ENCODE results near the gene FLCN.
"Not testable (repeated sequence)": the region's sequence is repeated elsewhere in the genome, so short reads cannot be mapped to it uniquely, and the experiment has no call there.

The FLCN gene

DNA sequence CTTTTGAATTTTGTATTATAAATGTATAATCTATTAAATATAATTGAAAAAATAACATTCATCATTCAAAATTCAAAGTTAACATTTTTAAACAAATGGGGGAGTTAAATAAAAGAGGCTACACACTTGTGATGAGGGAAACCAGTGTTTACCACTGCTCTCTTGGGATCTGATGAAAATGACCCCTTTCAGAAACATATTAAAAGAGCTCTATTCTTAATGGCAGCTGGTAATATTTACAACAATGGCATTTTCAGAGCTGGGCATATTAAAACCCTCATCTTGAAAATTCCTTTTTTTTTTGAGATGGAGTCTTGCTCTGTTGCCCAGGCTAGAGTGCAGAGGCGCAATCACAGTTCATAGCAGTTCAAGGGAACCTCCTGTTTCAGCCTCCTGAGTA lies 19.3 kb upstream of the FLCN start:
- Histone ChIP-seq H3K4me1 (ENCODE audit: control insufficient read depth, low read depth, low read length) (no peaks in the 10 kb centered on the region), H3K27ac (ENCODE audit: low read length) (no peak overlapping the region), H3K9ac (ENCODE audit: low read length) (no peak overlapping the region), H3K9me3 (ENCODE audit: control insufficient read depth, low read depth, low read length) (no peaks in the 10 kb centered on the region), H3K27me3 (ENCODE audit: control insufficient read depth, insufficient read depth, low read length) (no peaks in the 10 kb centered on the region), H3K4me3 (ENCODE audit: low read length) (no peak overlapping the region), H3K36me3 (ENCODE audit: control insufficient read depth, low read depth, low read length) (peaks cover 80% of the 10 kb centered on the region)

DNA sequence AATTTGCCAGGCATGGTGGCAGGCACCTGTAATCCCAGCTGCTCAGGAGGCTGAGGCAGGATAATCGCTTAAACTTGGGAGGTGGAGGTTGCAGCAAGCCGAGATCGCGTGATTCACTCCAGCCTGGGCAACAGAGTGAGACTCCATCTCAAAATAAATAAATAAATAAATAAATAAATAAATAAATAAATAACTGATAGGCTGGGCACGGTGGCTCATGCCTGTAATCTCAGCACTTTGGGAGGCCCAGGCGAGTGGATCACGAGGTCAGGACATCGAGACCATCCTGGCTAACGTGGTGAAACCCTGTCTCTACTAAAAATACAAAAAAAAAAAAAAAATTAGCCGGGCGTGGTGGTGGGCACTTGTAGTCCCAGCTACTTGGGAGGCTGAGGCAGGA lies 18.7 kb upstream of the FLCN start:
- H3K27ac ChIP-seq (ENCODE audit: low read length); H3K9ac ChIP-seq (ENCODE audit: low read length); H3K4me3 ChIP-seq (ENCODE audit: low read length); H3K9me3 ChIP-seq (ENCODE audit: control insufficient read depth, low read depth, low read length); H3K27me3 ChIP-seq (ENCODE audit: control insufficient read depth, insufficient read depth, low read length); H3K4me1 ChIP-seq (ENCODE audit: control insufficient read depth, low read depth, low read length): not testable (repeated sequence)
- H3K36me3 ChIP-seq (ENCODE audit: control insufficient read depth, low read depth, low read length): peaks cover 75% of the 10 kb centered on the region

- H3K27me3 ChIP-seq (ENCODE audit: control insufficient read depth, insufficient read depth, low read length): no peaks in the 10 kb centered on the region
- H3K9me3 ChIP-seq (ENCODE audit: control insufficient read depth, low read depth, low read length): no peaks in the 10 kb centered on the region
- no peak overlapping the region for H3K4me3 ChIP-seq (ENCODE audit: low read length)
- peaks cover 62% of the 10 kb centered on the region for H3K36me3 ChIP-seq (ENCODE audit: control insufficient read depth, low read depth, low read length)
- no peak overlapping the region for H3K9ac ChIP-seq (ENCODE audit: low read length)
- H3K27ac ChIP-seq (ENCODE audit: low read length): no peak overlapping the region
- no peaks in the 10 kb centered on the region for H3K4me1 ChIP-seq (ENCODE audit: control insufficient read depth, low read depth, low read length)
Measured at GRCh38 chr17:17254036-17254435, 17.1 kb upstream of the FLCN start.

DNA sequence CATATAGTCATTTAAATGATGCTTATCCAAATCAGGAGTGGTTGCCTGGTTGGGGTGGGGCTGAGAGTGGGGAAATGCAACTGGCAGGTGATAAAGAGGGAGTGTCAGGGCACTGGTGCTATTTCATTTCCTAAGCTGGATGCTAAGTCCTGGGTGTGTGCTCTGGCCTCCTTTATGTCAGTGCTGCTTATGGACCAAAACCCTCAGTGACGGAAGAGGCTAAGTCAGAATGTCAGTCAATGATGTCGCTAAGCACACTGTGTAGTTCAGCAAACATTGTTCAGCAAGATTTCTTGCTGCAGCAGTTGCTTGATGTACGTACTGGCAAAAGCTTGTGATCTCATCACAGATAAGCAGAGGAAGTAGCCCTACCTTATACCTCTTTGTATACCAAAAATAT lies 16.4 kb upstream of the FLCN start:
- no peak overlapping the region for H3K27ac ChIP-seq (ENCODE audit: low read length)
- H3K4me3 ChIP-seq (ENCODE audit: low read length): no peak overlapping the region
- H3K27me3 ChIP-seq (ENCODE audit: control insufficient read depth, insufficient read depth, low read length): no peaks in the 10 kb centered on the region
- H3K36me3 ChIP-seq (ENCODE audit: control insufficient read depth, low read depth, low read length): peaks cover 62% of the 10 kb centered on the region
- no peak overlapping the region for H3K9ac ChIP-seq (ENCODE audit: low read length)
- no peaks in the 10 kb centered on the region for H3K9me3 ChIP-seq (ENCODE audit: control insufficient read depth, low read depth, low read length)
- H3K4me1 ChIP-seq (ENCODE audit: control insufficient read depth, low read depth, low read length): no peaks in the 10 kb centered on the region

GRCh38 chr17:17252149-17252661 lies 15.2 kb upstream of the FLCN start:
- Histone ChIP-seq H3K27me3 (ENCODE audit: control insufficient read depth, insufficient read depth, low read length) (no peaks in the 10 kb centered on the region), H3K4me1 (ENCODE audit: control insufficient read depth, low read depth, low read length) (no peaks in the 10 kb centered on the region), H3K27ac (ENCODE audit: low read length) (no peak overlapping the region), H3K9me3 (ENCODE audit: control insufficient read depth, low read depth, low read length) (no peaks in the 10 kb centered on the region), H3K4me3 (ENCODE audit: low read length) (no peak overlapping the region), H3K36me3 (ENCODE audit: control insufficient read depth, low read depth, low read length) (peaks cover 66% of the 10 kb centered on the region), H3K9ac (ENCODE audit: low read length) (no peak overlapping the region)

- Histone ChIP-seq H3K27me3 (ENCODE audit: control insufficient read depth, insufficient read depth, low read length) (no peaks in the 10 kb centered on the region), H3K4me3 (ENCODE audit: low read length) (no peak overlapping the region), H3K4me1 (ENCODE audit: control insufficient read depth, low read depth, low read length) (no peaks in the 10 kb centered on the region), H3K9ac (ENCODE audit: low read length) (no peak overlapping the region), H3K27ac (ENCODE audit: low read length) (no peak overlapping the region), H3K9me3 (ENCODE audit: control insufficient read depth, low read depth, low read length) (no peaks in the 10 kb centered on the region), H3K36me3 (ENCODE audit: control insufficient read depth, low read depth, low read length) (peaks cover 42% of the 10 kb centered on the region)
Measured at GRCh38 chr17:17246879-17247278, 9.9 kb upstream of the FLCN start.

- Histone ChIP-seq H3K9ac (ENCODE audit: low read length) (no peak overlapping the region), H3K27me3 (ENCODE audit: control insufficient read depth, insufficient read depth, low read length) (no peaks in the 10 kb centered on the region), H3K9me3 (ENCODE audit: control insufficient read depth, low read depth, low read length) (no peaks in the 10 kb centered on the region), H3K4me3 (ENCODE audit: low read length) (no peak overlapping the region), H3K4me1 (ENCODE audit: control insufficient read depth, low read depth, low read length) (no peaks in the 10 kb centered on the region), H3K36me3 (ENCODE audit: control insufficient read depth, low read depth, low read length) (peaks cover 28% of the 10 kb centered on the region), H3K27ac (ENCODE audit: low read length) (no peak overlapping the region)
Measured at GRCh38 chr17:17243163-17243562, 6.2 kb upstream of the FLCN start.

DNA sequence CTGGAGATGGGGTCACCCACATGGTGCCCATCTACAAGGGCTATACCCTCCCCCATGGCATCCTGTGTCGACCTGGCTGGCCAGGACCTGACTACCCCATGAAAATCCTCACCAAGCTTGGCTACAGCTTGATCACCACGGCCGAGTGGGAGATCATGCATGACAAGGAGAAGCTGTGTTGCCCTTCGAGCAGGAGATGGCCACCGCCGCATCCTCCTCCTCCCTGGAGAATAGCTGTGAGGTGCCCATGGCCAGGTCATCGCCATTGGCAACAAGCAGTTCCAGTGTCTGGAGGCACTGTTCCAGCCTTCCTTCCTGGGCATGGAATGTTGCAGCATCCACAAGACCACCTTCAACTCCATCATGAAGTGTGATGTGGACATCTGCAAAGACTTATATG lies 5.3 kb upstream of the FLCN start:
- H3K4me1 ChIP-seq (ENCODE audit: control insufficient read depth, low read depth, low read length): no peaks in the 10 kb centered on the region
- no peak overlapping the region for H3K4me3 ChIP-seq (ENCODE audit: low read length)
- H3K9ac ChIP-seq (ENCODE audit: low read length): no peak overlapping the region
- H3K36me3 ChIP-seq (ENCODE audit: control insufficient read depth, low read depth, low read length): peaks cover 19% of the 10 kb centered on the region
- H3K27ac ChIP-seq (ENCODE audit: low read length): no peak overlapping the region
- no peaks in the 10 kb centered on the region for H3K9me3 ChIP-seq (ENCODE audit: control insufficient read depth, low read depth, low read length)
- H3K27me3 ChIP-seq (ENCODE audit: control insufficient read depth, insufficient read depth, low read length): no peaks in the 10 kb centered on the region

GRCh38 chr17:17241656-17242055 lies 4.7 kb upstream of the FLCN start:
- no peak overlapping the region for H3K27ac ChIP-seq (ENCODE audit: low read length)
- H3K4me3 ChIP-seq (ENCODE audit: low read length): no peak overlapping the region
- no peaks in the 10 kb centered on the region for H3K4me1 ChIP-seq (ENCODE audit: control insufficient read depth, low read depth, low read length)
- no peak overlapping the region for H3K9ac ChIP-seq (ENCODE audit: low read length)
- H3K36me3 ChIP-seq (ENCODE audit: control insufficient read depth, low read depth, low read length): peaks cover 13% of the 10 kb centered on the region
- H3K27me3 ChIP-seq (ENCODE audit: control insufficient read depth, insufficient read depth, low read length): no peaks in the 10 kb centered on the region
- H3K9me3 ChIP-seq (ENCODE audit: control insufficient read depth, low read depth, low read length): no peaks in the 10 kb centered on the region

DNA sequence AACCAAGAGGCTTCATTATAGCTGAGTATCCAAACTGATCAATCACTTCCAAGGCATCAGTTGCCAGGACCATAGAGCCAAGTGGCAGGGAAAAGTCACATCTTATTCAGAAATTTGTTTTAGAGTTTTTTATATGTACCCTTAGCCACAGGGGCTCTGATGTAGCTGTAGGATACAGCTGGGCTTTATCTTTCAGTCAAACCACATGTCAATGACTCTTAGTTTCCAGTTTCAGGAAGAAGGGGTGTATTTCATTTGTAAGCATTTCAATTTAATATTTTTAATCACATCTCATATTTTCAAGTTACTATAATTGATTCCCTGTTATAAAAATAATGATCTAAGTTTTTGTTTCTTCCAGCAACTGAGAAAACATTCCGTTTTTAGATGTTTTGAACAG lies 2.9 kb upstream of the FLCN start:
- no peaks in the 10 kb centered on the region for H3K36me3 ChIP-seq (ENCODE audit: control insufficient read depth, low read depth, low read length)
- no peaks in the 10 kb centered on the region for H3K9me3 ChIP-seq (ENCODE audit: control insufficient read depth, low read depth, low read length)
- H3K9ac ChIP-seq (ENCODE audit: low read length): no peak overlapping the region
- no peak overlapping the region for H3K4me3 ChIP-seq (ENCODE audit: low read length)
- H3K27me3 ChIP-seq (ENCODE audit: control insufficient read depth, insufficient read depth, low read length): no peaks in the 10 kb centered on the region
- H3K4me1 ChIP-seq (ENCODE audit: control insufficient read depth, low read depth, low read length): peaks cover 9% of the 10 kb centered on the region
- no peak overlapping the region for H3K27ac ChIP-seq (ENCODE audit: low read length)

DNA sequence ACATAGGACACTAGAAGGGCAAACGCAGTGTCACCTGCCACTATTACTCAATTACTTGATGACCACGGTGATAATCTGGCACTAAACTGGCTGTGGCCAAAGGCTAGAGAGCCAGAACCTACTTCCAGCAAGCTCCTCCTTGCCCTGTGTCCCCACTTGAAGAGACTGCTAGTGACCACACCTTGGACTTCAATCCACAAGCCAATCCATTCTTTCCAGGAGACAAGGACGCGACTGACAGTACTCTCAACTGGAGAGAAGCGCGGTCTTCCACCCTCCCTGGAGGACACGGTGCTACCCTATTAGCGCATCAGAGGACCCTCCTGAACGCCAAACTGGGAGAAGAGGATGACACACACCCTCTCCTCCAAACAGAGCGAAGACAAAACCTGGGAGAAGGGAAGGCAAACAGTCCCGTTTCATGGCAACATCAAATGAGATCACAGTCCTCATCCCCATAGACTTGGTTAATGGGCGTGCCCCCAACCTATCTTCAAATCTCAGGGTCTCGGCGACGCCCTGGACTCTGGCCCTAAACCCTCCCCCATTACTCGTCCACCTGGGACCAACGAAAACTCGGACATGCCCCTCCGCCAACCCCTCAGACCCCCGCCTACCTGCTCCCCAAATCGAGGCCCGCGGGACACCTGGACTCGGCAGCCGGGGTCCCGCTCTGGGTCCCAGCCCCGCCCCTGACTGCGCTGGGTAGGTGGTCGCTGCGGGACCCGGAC lies 508 bp downstream of the FLCN start:
- Histone ChIP-seq H3K36me3 (ENCODE audit: control insufficient read depth, low read depth, low read length) (peaks cover 12% of the 10 kb centered on the region), H3K27ac (ENCODE audit: low read length) (peak overlapping the region; percentile 100), H3K27me3 (ENCODE audit: control insufficient read depth, insufficient read depth, low read length) (no peaks in the 10 kb centered on the region), H3K9ac (ENCODE audit: low read length) (peak overlapping the region; percentile 96), H3K4me3 (ENCODE audit: low read length) (peak overlapping the region; percentile 97), H3K9me3 (ENCODE audit: control insufficient read depth, low read depth, low read length) (no peaks in the 10 kb centered on the region), H3K4me1 (ENCODE audit: control insufficient read depth, low read depth, low read length) (peaks cover 9% of the 10 kb centered on the region)
